SK-N-MC (cell line): ENCODE measurements around the gene ALG14.

Source experiments
- DNase-seq: peaks from one replicate; pipeline ENCODE4 v3.0.0-alpha.2; 2011; ENCODE audit warnings: low read depth, low spot score
- H3K27ac ChIP-seq: fragments of 200-600 bp; sonication (generic); 2 replicates; pipeline ENCODE4 v1.5.1; 2016; ENCODE audit warnings: mixed run types
- H3K36me3 ChIP-seq: fragments of 200-600 bp; sonication (generic); 2 replicates; pipeline ENCODE4 v1.6.1; 2017; ENCODE audit warnings: antibody characterized with exemption, low read length, mixed read lengths; ENCODE audit not compliant: insufficient read depth
- H3K4me3 ChIP-seq: fragments of 200-600 bp; sonication (generic); 2 replicates; pipeline ENCODE4 v1.5.1; 2016
- H3K9ac ChIP-seq: fragments of 200-600 bp; sonication (generic); 2 replicates; pipeline ENCODE4 v1.8.0; 2017; ENCODE audit warnings: mixed run types, mixed read lengths; ENCODE audit not compliant: insufficient read length
- H3K9me3 ChIP-seq: fragments of 200-600 bp; sonication (generic); 2 replicates; pipeline ENCODE4 v1.6.1; 2017; ENCODE audit warnings: low read depth, mild to moderate bottlenecking, antibody characterized with exemption, low read length, moderate library complexity, mixed read lengths
- EZH2 ChIP-seq: fragments of 200-600 bp; sonication (generic); IDR thresholded peaks from one replicate; pipeline ENCODE4 v1.6.1; 2017; ENCODE audit warnings: antibody characterized with exemption
- FOXP2 ChIP-seq: optimal IDR thresholded peaks from 2 replicates; pipeline ENCODE3; 2011; ENCODE audit warnings: mild to moderate bottlenecking, moderate library complexity; ENCODE audit not compliant: insufficient read depth; ENCODE audit errors: extremely low read length, control extremely low read depth
- POLR2AphosphoS5 ChIP-seq: IDR thresholded peaks from 2 replicates; pipeline ENCODE4 v1.6.1; 2012; ENCODE audit warnings: mild to moderate bottlenecking, low read depth, low read length, borderline replicate concordance

ALG14 gene

DNA sequence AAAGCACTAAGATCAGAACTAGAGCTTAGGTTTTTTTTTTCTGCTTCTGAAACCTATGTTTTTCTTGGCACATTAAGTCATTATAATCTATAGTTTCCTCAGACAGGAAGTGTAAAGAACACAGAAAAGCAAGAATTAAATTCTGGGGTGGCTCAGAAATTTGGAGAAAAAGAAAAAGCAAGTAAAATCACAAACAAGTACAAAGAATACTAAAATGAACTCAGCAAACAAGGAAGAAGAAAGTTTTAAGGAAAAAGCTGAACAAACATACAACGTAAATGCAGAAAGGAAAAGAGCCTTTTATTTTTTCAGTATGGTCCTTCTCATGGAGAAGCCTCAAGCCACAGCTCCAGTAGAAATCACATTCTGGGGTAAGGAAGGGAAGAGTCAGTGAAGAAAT lies 137.3 kb downstream of the ALG14 start:
- H3K4me3 ChIP-seq, result peak overlapping the region; percentile 43
- peak overlapping the region; percentile 77 for H3K27ac ChIP-seq
- peak overlapping the region; percentile 34 for H3K9ac ChIP-seq
- H3K9me3 ChIP-seq, result no peaks in the 10 kb centered on the region
- no peaks in the 10 kb centered on the region for H3K36me3 ChIP-seq
- TF ChIP-seq FOXP2, result no peak
- TF ChIP-seq POLR2AphosphoS5, result no peak
- TF ChIP-seq EZH2, result no peak
- DNase-seq, result no peak

- no peaks in the 10 kb centered on the region for H3K9me3 ChIP-seq
- TF ChIP-seq EZH2, result no peak
- no peak for TF ChIP-seq POLR2AphosphoS5
- TF ChIP-seq FOXP2, result no peak
- peak overlapping the region; percentile 77 for H3K27ac ChIP-seq
- no peaks in the 10 kb centered on the region for H3K36me3 ChIP-seq
- no peak for DNase-seq
- peak overlapping the region; percentile 43 for H3K4me3 ChIP-seq
- H3K9ac ChIP-seq, result no peak overlapping the region
These were observed 137.7 kb downstream of the ALG14 start for GRCh38 chr1:94935034-94935433.

- Histone ChIP-seq H3K27ac (peak overlapping the region; percentile 77), H3K9ac (no peak overlapping the region), H3K9me3 (no peaks in the 10 kb centered on the region), H3K4me3 (no peak overlapping the region), H3K36me3 (no peaks in the 10 kb centered on the region)
- no peak for DNase-seq
- TF ChIP-seq POLR2AphosphoS5 (no peak), FOXP2 (no peak), EZH2 (no peak)
These were observed 138.2 kb downstream of the ALG14 start for GRCh38 chr1:94934551-94934950.

DNA sequence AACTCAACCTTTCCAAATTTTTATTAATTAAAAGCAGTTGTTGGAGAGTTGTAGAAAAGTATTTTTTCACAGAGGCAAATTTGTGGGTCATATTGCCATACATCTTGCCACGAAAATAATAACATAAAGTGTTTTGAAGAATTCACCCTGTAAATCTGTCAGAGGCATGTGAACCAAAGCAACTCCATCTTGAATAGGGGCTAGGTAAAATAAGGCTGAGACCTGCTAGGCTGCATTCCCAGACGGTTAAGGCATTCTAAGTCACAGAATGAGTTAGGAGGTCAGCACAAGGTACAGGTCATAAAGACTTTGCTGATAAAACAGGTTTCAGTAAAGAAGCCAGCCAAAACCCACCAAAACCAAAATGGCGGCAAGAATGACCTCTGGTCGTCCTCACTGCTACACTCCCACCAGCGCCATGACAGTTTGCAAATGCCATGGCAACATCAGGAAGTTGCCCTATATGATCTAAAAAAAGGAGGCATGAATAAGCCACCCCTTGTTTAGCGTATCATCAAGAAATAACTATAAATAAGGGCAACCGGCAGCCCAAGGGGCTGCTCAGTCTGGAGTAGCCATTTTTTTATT lies 141.4 kb downstream of the ALG14 start:
- H3K36me3 ChIP-seq, result no peaks in the 10 kb centered on the region
- TF ChIP-seq EZH2 (no peak), POLR2AphosphoS5 (no peak), FOXP2 (no peak)
- DNase-seq, result no peak
- no peaks in the 10 kb centered on the region for H3K9me3 ChIP-seq
- H3K4me3 ChIP-seq, result no peak overlapping the region
- no peak overlapping the region for H3K27ac ChIP-seq
- no peak overlapping the region for H3K9ac ChIP-seq

- Histone ChIP-seq H3K9me3 (no peaks in the 10 kb centered on the region), H3K9ac (no peak overlapping the region), H3K4me3 (no peak overlapping the region), H3K27ac (no peak overlapping the region), H3K36me3 (no peaks in the 10 kb centered on the region)
- no peak for DNase-seq
- TF ChIP-seq POLR2AphosphoS5, result no peak
These were observed 143.2 kb downstream of the ALG14 start for GRCh38 chr1:94929351-94930217.

GRCh38 chr1:94928293-94928939 lies 144.3 kb downstream of the ALG14 start:
- no peak overlapping the region for H3K9ac ChIP-seq

GRCh38 chr1:94927405-94928175 lies 145.2 kb downstream of the ALG14 start:
- Histone ChIP-seq H3K36me3 (peaks cover 11% of the 10 kb centered on the region), H3K9ac (no peak overlapping the region), H3K27ac (no peak overlapping the region), H3K4me3 (peak overlapping the region; percentile 94), H3K9me3 (no peaks in the 10 kb centered on the region)
- TF ChIP-seq EZH2, result no peak
- TF ChIP-seq POLR2AphosphoS5, result no peak
- no peak for TF ChIP-seq FOXP2
- DNase-seq, result no peak

More at GRCh38 chr1:94928293-94928939, 144.3 kb downstream of the ALG14 start:
- Histone ChIP-seq H3K27ac (no peak overlapping the region), H3K9me3 (no peaks in the 10 kb centered on the region), H3K36me3 (peaks cover 7% of the 10 kb centered on the region), H3K4me3 (no peak overlapping the region)
- no peak for TF ChIP-seq EZH2
- TF ChIP-seq FOXP2, result no peak
- no peak for TF ChIP-seq POLR2AphosphoS5
- DNase-seq, result no peak

GRCh38 chr1:94926915-94927404 lies 145.8 kb downstream of the ALG14 start, which contains the start of gene CNN3:
Gene CNN3 (minus strand): TSS chr1:94927110. CDS start chr1:94926894, 216 bp downstream.
- DNase-seq, result no peak
- Histone ChIP-seq H3K27ac (peak within 1 kb of the TSS; percentile 96), H3K36me3 (peaks cover 13% of the 10 kb centered on the region), H3K4me3 (peak within 1 kb of the TSS; percentile 94), H3K9me3 (no peaks in the 10 kb centered on the region), H3K9ac (peak within 1 kb of the TSS; percentile 93)
- TF ChIP-seq EZH2, result no peak
- peak; percentile 89; the same call in 1 of the 2 replicates for TF ChIP-seq POLR2AphosphoS5
